Activated CD8-positive, alpha-beta memory T cell treated with anti-CD3 and anti-CD28 coated beads, Interleukin-2, amount 10 ng/mL, durations not matched to agents 7 days and 5 days (primary cell): ENCODE data around the gene TATDN3. TPM values are rescaled to one million over a fixed set of nuclear protein-coding genes. Genes with fewer than 3 reads are reported as not detected.
A peak's percentile ranks its signal among the peaks of the same experiment; 100 is the strongest.

Experiments
- ATAC-seq: fragments of 150-1000 bp; cut with Tn5 transposase; one replicate; pipeline ENCODE4 v1.10.0; 2021; ENCODE audit warnings: moderate library complexity
- CTCF ChIA-PET: fragments of 350-600 bp; sonication (Branson Sonifier 250); formaldehyde crosslinking; loops from one replicate; lab custom pipeline; 2021; ENCODE audit warnings: antibody characterized with exemption; lab: Charles Lee
- DNase-seq: peaks from one replicate; pipeline ENCODE4 v3.0.0-alpha.2; 2020
- H3K27ac Mint-ChIP-seq: one replicate; pipeline ENCODE4 v1.8.0; 2021; ENCODE audit warnings: mild to moderate bottlenecking, mixed read lengths
- H3K27me3 Mint-ChIP-seq: one replicate; pipeline ENCODE4 v1.8.0; 2021; ENCODE audit warnings: mixed read lengths
- H3K36me3 Mint-ChIP-seq: one replicate; pipeline ENCODE4 v1.8.0; 2021; ENCODE audit warnings: mild to moderate bottlenecking, mixed read lengths
- H3K4me1 Mint-ChIP-seq: one replicate; pipeline ENCODE4 v1.8.0; 2021; ENCODE audit warnings: mixed read lengths
- H3K4me3 Mint-ChIP-seq: one replicate; pipeline ENCODE4 v1.8.0; 2021; ENCODE audit warnings: mild to moderate bottlenecking, moderate library complexity, mixed read lengths
- H3K9me3 Mint-ChIP-seq: one replicate; pipeline ENCODE4 v1.8.0; 2022; ENCODE audit warnings: low read depth, mixed read lengths
- total RNA-seq, 2 experiments: library from RNA; stranded (reverse); gene quantifications; one replicate each; pipeline ENCODE4 v1.2.3, GENCODE V29; 2021

The TATDN3 gene, protein sequence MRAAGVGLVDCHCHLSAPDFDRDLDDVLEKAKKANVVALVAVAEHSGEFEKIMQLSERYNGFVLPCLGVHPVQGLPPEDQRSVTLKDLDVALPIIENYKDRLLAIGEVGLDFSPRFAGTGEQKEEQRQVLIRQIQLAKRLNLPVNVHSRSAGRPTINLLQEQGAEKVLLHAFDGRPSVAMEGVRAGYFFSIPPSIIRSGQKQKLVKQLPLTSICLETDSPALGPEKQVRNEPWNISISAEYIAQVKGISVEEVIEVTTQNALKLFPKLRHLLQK
- total RNA-seq = 10 to 100 TPM; 13.7 to 22.1 TPM

DNA sequence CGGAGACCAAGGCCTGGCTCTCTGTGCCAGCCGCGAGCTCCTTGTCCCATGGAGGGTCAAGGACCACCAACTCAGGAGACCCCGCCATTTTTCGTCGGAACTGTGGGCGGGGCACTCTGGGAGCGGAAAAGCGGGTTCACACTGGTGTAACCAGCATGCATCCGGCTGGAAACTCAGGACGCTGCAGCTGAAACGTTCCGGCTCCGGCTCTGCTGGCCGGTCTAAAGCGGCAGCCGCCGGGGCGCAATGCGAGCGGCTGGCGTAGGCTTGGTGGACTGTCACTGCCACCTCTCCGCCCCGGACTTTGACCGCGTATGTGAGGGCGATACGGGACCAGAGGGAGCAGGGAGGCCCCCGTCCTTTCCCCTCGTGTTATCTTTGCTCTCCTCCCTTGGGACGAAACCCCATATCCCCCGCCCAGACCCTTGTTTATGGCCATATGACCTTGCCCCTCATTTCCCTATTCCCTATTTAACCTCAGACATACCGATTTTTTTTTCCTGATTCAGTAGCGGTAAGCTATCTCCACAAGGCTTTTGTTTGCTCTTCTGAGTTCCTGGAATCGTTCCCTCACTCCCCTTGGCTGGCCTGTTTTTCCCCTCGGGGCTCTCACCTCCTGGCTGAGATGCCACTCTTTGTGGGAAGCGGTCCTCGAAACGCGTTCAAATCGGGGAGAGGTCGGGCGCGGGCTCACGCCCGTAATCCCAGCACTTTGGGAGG, at the start of gene TATDN3, which contains the start of gene NSL1:
Gene TATDN3 (plus strand): TSS at position 219 of the 720 bp plus-strand sequence. CDS start 28 bp downstream, at position 247.
Gene NSL1 (minus strand): TSS at position 102 of the 720 bp plus-strand sequence. CDS start 14 bp downstream, at position 88.
- H3K27ac Mint-ChIP-seq = peak within 1 kb of the TSS; percentile 95
- DNase-seq (peak; percentile 94), ATAC-seq (peak; percentile 91)
- peaks cover 41% of the 10 kb centered on the region for H3K4me1 Mint-ChIP-seq
- H3K36me3 Mint-ChIP-seq = peaks cover 20% of the 10 kb centered on the region
- H3K27me3 Mint-ChIP-seq = no peaks in the 10 kb centered on the region
- peak within 1 kb of the TSS; percentile 92 for H3K4me3 Mint-ChIP-seq
- H3K9me3 Mint-ChIP-seq = no peaks in the 10 kb centered on the region
- CTCF ChIA-PET = interaction anchor here (0.6 to 5.2 kb wide), 17 partner anchors 10 to 336 kb away, joined by 3 to 36 read pairs (median 4); no protein-coding TSS in a partner anchor

DNA sequence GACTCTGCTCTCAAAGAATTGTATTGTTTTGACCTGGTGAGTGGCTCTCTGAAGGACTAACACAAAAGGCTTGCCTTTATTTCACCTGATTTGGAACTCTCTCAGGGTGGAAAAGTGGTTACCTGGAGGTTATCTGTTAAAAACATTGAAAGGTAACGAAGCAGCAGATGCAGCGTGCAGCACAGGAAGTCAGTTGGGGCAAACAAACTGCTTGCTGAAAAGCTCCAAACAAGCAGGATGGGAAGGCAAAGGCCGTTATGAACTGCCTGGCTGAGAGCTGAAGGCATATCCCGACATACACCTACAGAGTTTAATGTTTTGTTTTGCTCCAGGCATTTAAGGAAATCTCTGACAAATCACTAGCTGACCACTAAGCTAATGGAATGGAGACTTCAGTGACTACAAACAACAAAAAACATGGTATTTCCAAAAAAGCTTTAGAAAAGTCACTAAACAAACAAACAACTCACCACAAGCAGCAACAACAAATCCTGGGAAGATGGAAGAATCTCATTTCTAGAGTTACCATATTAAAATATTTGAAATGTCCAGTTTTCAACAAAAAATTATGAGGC, 47.7 kb upstream of the TATDN3 start:
- Mint-ChIP-seq H3K4me3 (no peak overlapping the region), H3K27me3 (no peaks in the 10 kb centered on the region), H3K27ac (peak overlapping the region; percentile 62), H3K4me1 (peaks cover 45% of the 10 kb centered on the region), H3K36me3 (peaks cover 51% of the 10 kb centered on the region), H3K9me3 (peaks cover 2% of the 10 kb centered on the region)
- ATAC-seq (peak; percentile 33), DNase-seq (no peak)
- CTCF ChIA-PET = interaction anchor here (0.6 to 2.7 kb wide), 7 partner anchors 21 to 79 kb away, joined by 3 to 5 read pairs (median 3); no protein-coding TSS in a partner anchor

GRCh38 chr1:212745303-212745702, 46.4 kb upstream of the TATDN3 start:
- H3K36me3 Mint-ChIP-seq = peaks cover 48% of the 10 kb centered on the region
- no peaks in the 10 kb centered on the region for H3K27me3 Mint-ChIP-seq
- DNase-seq (no peak), ATAC-seq (no peak)
- CTCF ChIA-PET = interaction anchor here (0.6 to 2.1 kb wide), 3 partner anchors 24 to 297 kb away, joined by 3 to 9 read pairs (median 3); no protein-coding TSS in a partner anchor
- no peak overlapping the region for H3K27ac Mint-ChIP-seq
- peaks cover 41% of the 10 kb centered on the region for H3K4me1 Mint-ChIP-seq
- peaks cover 2% of the 10 kb centered on the region for H3K9me3 Mint-ChIP-seq
- no peak overlapping the region for H3K4me3 Mint-ChIP-seq

DNA sequence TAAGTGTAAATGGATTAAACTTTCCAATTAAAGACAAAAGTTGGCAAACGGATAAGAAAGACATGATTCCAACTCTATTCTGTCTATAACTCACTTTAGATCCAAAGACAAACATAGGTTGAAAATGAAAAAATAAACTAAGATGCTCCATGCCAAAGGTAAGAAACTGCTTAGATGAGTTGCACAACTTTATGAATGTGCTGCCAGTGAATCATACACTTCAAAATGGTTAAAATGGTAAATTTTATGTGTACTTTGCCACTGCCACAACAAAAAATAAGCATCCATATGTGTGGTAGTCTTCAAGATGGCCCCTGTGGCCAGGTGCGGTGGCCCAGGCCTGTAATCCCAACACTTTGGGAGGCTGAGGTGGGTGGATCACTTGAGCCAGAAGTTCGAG, 45.1 kb upstream of the TATDN3 start:
- no peak for ATAC-seq
- CTCF ChIA-PET = interaction anchor here (1.0 to 2.1 kb wide), 4 partner anchors 22 to 82 kb away, joined by 3 to 9 read pairs (median 6); no protein-coding TSS in a partner anchor
- H3K27ac Mint-ChIP-seq = no peak overlapping the region

GRCh38 chr1:212749821-212750535, 41.7 kb upstream of the TATDN3 start:
- H3K4me3 Mint-ChIP-seq = no peak overlapping the region
- H3K9me3 Mint-ChIP-seq = no peaks in the 10 kb centered on the region
- H3K27me3 Mint-ChIP-seq = no peaks in the 10 kb centered on the region
- H3K27ac Mint-ChIP-seq = peak overlapping the region; percentile 74
- DNase-seq (no peak), ATAC-seq (no peak)
- H3K36me3 Mint-ChIP-seq = peaks cover 13% of the 10 kb centered on the region
- H3K4me1 Mint-ChIP-seq = peaks cover 55% of the 10 kb centered on the region
- CTCF ChIA-PET = interaction anchor here (0.5 to 7.5 kb wide), 33 partner anchors 9 to 546 kb away, joined by 3 to 60 read pairs (median 4); partner anchors contain the start of genes NSL1 and TATDN3

More for the DNA sequence above, 45.1 kb upstream of the TATDN3 start:
- no peaks in the 10 kb centered on the region for H3K27me3 Mint-ChIP-seq
- no peak for DNase-seq
- H3K4me3 Mint-ChIP-seq = no peak overlapping the region
- peaks cover 39% of the 10 kb centered on the region for H3K4me1 Mint-ChIP-seq
- peaks cover 39% of the 10 kb centered on the region for H3K36me3 Mint-ChIP-seq
- peaks cover 2% of the 10 kb centered on the region for H3K9me3 Mint-ChIP-seq

- Mint-ChIP-seq H3K36me3 (peaks cover 6% of the 10 kb centered on the region), H3K4me3 (peak overlapping the region; percentile 61), H3K4me1 (peaks cover 52% of the 10 kb centered on the region), H3K9me3 (no peaks in the 10 kb centered on the region), H3K27ac (peak overlapping the region; percentile 68), H3K27me3 (no peaks in the 10 kb centered on the region)
- DNase-seq (no peak), ATAC-seq (peak; percentile 38)
- CTCF ChIA-PET = interaction anchor here (1.0 to 7.5 kb wide), 8 partner anchors 13 to 275 kb away, joined by 3 to 60 read pairs (median 16); partner anchors contain the start of genes BATF3, NSL1 and TATDN3
Observed at GRCh38 chr1:212752252-212752933, 39.3 kb upstream of the TATDN3 start.

DNA sequence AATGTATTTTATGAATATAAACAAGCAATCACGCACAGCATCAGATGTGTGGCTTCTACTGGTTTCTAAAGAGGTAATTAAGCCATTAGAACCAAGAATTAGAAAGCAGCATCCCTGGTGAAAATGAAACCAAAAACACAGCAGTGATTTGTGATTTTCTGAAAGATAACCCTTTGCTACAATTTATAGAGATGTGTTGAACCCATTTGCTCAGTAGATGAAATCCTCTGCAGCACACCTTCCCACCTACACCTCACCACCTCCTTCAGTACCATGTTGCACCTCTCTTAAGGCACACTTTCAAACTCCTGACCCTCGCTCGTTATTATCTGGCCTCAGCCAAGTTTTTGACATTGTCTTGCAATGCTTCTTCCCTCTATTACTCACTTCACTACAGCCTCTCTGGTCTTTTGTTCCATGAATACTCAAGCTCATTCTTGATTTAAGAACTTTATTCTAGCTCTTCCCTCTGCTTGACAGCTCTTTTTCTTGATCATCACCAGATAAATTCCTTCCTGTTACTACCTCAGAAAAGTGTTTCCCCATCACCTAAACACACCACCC, 38.7 kb upstream of the TATDN3 start:
- ATAC-seq (peak; percentile 73), DNase-seq (no peak)
- H3K9me3 Mint-ChIP-seq = no peaks in the 10 kb centered on the region
- H3K4me3 Mint-ChIP-seq = peak overlapping the region; percentile 61
- H3K36me3 Mint-ChIP-seq = peaks cover 6% of the 10 kb centered on the region
- H3K27ac Mint-ChIP-seq = peak overlapping the region; percentile 68
- peaks cover 52% of the 10 kb centered on the region for H3K4me1 Mint-ChIP-seq
- CTCF ChIA-PET = interaction anchor here (1.0 to 7.5 kb wide), 8 partner anchors 14 to 88 kb away, joined by 3 to 60 read pairs (median 12); partner anchors contain the start of genes BATF3 and NSL1
- H3K27me3 Mint-ChIP-seq = no peaks in the 10 kb centered on the region

GRCh38 chr1:212753749-212754148, 37.9 kb upstream of the TATDN3 start:
- peak overlapping the region; percentile 39 for H3K27ac Mint-ChIP-seq
- H3K4me3 Mint-ChIP-seq = peak overlapping the region; percentile 14
- H3K4me1 Mint-ChIP-seq = peaks cover 52% of the 10 kb centered on the region
- CTCF ChIA-PET = interaction anchor here (0.8 to 7.5 kb wide), 10 partner anchors 15 to 298 kb away, joined by 3 to 60 read pairs (median 6); partner anchors contain the start of genes BATF3 and NSL1
- ATAC-seq (no peak), DNase-seq (no peak)
- H3K9me3 Mint-ChIP-seq = no peaks in the 10 kb centered on the region
- no peaks in the 10 kb centered on the region for H3K27me3 Mint-ChIP-seq
- H3K36me3 Mint-ChIP-seq = peaks cover 6% of the 10 kb centered on the region

DNA sequence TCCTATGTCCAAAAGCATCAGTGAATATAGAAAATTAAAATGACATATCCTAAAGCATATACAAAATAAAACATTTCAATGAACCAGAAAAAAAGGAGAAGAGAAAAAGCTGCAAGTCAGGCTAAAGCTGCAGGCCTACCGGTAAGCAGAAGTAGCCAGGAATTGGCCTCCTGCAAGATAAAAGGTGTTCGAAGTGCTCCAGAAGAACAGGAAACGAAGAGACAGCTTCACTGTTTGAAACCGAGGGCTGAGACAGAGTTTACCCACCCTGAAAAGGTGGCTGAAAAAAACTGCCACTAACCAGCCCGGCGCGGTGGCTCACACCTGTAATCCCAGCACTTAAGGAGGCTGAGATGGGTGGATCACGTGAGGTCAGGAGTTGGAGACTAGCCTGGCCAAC, 37.5 kb upstream of the TATDN3 start:
- Mint-ChIP-seq H3K4me1 (peaks cover 54% of the 10 kb centered on the region), H3K36me3 (peaks cover 6% of the 10 kb centered on the region), H3K4me3 (peak overlapping the region; percentile 14), H3K9me3 (no peaks in the 10 kb centered on the region), H3K27ac (peak overlapping the region; percentile 39), H3K27me3 (no peaks in the 10 kb centered on the region)
- CTCF ChIA-PET = interaction anchor here (0.8 to 7.5 kb wide), 10 partner anchors 15 to 298 kb away, joined by 3 to 60 read pairs (median 6); partner anchors contain the start of gene BATF3
- ATAC-seq (no peak), DNase-seq (no peak)

- H3K36me3 Mint-ChIP-seq = peaks cover 6% of the 10 kb centered on the region
- DNase-seq (no peak), ATAC-seq (no peak)
- CTCF ChIA-PET = interaction anchor here (0.8 to 7.5 kb wide), 7 partner anchors 16 to 299 kb away, joined by 3 to 60 read pairs (median 10); partner anchors contain the start of gene BATF3
- peaks cover 54% of the 10 kb centered on the region for H3K4me1 Mint-ChIP-seq
- no peaks in the 10 kb centered on the region for H3K9me3 Mint-ChIP-seq
- H3K27ac Mint-ChIP-seq = peak overlapping the region; percentile 49
- no peak overlapping the region for H3K4me3 Mint-ChIP-seq
- no peaks in the 10 kb centered on the region for H3K27me3 Mint-ChIP-seq
Observed at GRCh38 chr1:212754680-212755079, 37.0 kb upstream of the TATDN3 start.

DNA sequence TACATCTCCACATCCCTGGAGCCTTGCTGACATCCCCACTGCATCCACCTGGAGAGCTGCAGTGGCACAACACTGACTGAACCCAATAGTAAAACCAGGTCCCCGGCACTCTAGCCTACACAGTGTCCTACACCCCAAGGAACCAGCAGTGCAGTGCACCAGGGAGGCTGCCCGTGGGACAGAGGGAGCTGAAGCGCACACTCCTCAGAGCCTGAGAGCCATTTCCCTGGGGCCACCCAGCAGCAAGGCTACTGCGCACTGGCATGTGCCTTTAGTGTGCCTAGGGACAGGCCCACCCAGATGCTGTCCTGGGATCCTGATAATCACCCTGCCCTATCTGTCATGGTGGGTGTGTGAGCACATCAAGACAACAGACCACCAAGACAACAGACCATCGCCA, 32.0 kb upstream of the TATDN3 start:
- peaks cover 31% of the 10 kb centered on the region for H3K4me1 Mint-ChIP-seq
- CTCF ChIA-PET = interaction anchor here (0.6 to 2.6 kb wide), 8 partner anchors 9 to 95 kb away, joined by 3 to 20 read pairs (median 5); no protein-coding TSS in a partner anchor
- no peak overlapping the region for H3K27ac Mint-ChIP-seq
- ATAC-seq (peak; percentile 25), DNase-seq (no peak)
- no peaks in the 10 kb centered on the region for H3K27me3 Mint-ChIP-seq
- H3K4me3 Mint-ChIP-seq = no peak overlapping the region
- H3K36me3 Mint-ChIP-seq = peaks cover 28% of the 10 kb centered on the region
- no peaks in the 10 kb centered on the region for H3K9me3 Mint-ChIP-seq
